Astrocyte of the spinal cord (primary cell): ENCODE measurements around the gene UGDH.

ENCODE experiments used
- DNase-seq: peaks from one replicate; pipeline ENCODE4 v3.0.0; 2011; ENCODE audit warnings: low read depth, low spot score
- H3K4me3 ChIP-seq: 2 replicates; pipeline ENCODE4 v1.5.1; 2011; ENCODE audit warnings: low read depth, mild to moderate bottlenecking, low read length, moderate library complexity
- in situ Hi-C: cut with HindIII; loops from 2 replicates; pipeline ENCODE4 v1.10.0; 2017; ENCODE audit warnings: low sequenced_read_pairs
- TF ChIP-seq, protein P1 (sequence below): IDR thresholded peaks from 2 replicates; pipeline ENCODE4 v1.5.1; 2012; ENCODE audit warnings: low read depth, mild to moderate bottlenecking, low read length, inconsistent platforms

The UGDH gene

DNA sequence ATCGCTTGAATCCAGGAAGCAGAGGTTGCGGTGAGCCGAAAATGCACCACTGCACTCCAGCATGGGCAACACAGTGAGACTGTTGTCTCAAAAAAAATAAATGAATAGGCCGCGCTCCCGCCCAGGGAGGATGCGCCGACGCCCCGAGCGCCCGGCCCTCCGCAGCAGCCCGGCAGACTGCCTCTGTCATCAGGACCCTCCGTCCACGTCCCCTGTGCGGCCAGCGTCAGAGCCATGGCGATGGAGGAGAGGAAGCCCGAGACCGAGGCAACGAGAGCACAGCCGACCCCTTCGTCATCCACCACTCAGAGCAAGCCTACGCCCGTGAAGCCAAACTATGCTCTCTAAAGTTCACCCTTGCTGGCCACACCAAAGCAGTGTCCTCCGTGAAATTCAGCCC is 47.0 kb downstream of the UGDH start:
- no peak for DNase-seq
- TF ChIP-seq, protein P1, sequence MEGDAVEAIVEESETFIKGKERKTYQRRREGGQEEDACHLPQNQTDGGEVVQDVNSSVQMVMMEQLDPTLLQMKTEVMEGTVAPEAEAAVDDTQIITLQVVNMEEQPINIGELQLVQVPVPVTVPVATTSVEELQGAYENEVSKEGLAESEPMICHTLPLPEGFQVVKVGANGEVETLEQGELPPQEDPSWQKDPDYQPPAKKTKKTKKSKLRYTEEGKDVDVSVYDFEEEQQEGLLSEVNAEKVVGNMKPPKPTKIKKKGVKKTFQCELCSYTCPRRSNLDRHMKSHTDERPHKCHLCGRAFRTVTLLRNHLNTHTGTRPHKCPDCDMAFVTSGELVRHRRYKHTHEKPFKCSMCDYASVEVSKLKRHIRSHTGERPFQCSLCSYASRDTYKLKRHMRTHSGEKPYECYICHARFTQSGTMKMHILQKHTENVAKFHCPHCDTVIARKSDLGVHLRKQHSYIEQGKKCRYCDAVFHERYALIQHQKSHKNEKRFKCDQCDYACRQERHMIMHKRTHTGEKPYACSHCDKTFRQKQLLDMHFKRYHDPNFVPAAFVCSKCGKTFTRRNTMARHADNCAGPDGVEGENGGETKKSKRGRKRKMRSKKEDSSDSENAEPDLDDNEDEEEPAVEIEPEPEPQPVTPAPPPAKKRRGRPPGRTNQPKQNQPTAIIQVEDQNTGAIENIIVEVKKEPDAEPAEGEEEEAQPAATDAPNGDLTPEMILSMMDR: no peak
- no peak overlapping the region for H3K4me3 ChIP-seq
- in situ Hi-C loops: no loop called here

DNA sequence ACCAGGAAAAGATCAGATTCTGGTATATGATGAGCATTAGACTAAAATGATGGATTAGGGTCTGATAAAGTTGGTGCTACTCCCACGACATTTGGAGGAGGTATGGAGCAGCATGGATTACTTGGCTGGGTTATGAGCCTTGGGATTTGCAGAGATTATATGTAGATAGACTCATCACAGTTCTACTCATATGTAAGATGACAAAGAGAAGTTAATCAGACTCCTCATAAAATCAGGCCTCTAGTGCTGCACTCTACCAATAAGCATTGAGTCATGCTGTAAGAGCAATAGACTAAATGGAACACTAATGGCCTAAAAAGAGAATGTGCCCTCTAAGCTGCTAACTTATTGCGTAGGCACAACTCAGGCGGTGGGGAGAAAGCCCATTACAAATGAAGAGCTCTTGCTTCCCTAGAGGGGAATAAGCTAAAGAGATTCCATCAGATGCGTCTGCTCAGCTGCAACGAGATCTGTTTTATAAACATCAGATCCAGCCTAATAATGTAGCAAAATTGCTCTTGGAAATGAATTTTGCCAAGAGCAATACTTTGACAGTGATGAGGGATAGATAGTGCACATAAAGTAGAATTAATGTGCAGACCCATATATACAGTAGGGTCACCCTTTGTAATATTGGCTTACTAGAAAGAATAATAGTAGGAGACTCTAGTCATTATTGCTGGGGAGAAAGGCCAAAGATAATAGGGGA is 50.9 kb downstream of the UGDH start:
- TF ChIP-seq, protein P1: no peak
- no peak for DNase-seq
- in situ Hi-C loops: no loop called here
- H3K4me3 ChIP-seq: no peak overlapping the region

DNA sequence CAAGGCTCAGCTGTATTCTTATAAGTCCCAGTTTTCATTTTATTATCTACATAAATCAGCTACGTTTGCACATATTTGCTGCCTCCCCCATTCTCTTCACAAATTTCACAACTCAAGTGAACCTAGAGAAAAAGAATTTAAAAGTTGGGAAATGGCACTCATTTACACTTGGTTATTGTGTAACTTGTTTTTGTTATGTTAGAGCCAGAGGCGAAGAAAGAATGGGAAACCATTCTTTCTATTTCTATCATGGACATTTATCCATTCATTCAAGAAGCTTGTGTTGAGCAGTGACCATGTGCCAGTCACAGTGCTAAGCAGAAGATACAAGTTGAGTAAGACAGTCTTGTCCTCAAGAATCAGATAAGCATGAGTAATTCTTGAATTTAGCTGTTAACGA is 54.8 kb downstream of the UGDH start:
- in situ Hi-C loops: no loop called here
- no peak for DNase-seq
- TF ChIP-seq, protein P1: no peak
- no peak overlapping the region for H3K4me3 ChIP-seq

DNA sequence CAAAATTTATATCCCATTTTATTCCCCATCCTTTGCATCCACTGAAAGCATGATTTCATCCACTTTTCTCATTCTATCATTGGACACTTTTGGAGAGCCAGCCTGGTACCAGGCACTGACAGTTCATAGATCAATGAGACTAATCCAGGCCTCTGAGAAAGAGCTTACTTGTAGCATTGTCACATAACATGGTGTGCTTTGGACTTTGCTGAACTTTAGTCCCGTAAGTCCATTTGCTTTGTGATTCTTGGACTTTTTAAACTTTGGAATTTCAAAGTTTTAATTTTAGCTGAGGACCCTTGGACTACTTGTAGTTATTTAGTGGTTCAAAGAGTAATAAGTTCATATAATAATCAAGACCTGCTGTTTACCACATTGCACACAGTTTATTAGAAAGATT is 56.8 kb downstream of the UGDH start:
- no peak for DNase-seq
- no peak overlapping the region for H3K4me3 ChIP-seq
- in situ Hi-C loops: no loop called here
- TF ChIP-seq, protein P1: no peak

DNA sequence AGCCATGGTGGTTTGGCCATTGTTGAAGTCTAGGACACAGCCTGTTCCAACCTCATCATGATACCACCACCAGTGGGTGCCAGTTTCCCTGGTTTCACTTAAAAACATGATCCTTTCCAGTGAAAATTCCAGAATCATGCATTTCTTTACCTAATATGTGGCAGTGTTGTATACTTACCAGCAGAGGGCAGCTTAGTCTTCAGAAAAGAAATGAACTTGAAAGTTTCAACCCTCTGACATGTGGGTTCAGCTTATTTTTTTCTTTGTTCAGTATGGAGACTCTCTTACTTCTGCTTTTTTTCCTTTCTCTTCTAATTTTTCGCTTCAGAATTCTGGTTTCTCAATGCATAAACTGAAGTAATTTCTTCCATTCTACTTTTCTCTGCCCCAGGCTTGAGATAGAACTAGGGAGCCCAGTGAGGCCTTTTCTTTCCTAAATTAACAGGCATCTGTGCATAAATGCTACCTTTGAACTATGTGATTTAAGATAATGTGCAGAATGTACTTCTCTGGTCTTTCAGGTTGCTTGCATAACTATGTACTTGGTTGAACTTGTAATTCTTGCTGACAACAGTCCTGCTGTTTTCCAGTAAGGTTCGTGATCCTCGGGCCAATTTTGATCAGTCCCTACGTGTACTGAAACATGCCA is 57.7 kb downstream of the UGDH start:
- H3K4me3 ChIP-seq: no peak overlapping the region
- peak; percentile 90 for DNase-seq
- in situ Hi-C loops: no loop called here
- TF ChIP-seq, protein P1: peak; percentile 80

DNA sequence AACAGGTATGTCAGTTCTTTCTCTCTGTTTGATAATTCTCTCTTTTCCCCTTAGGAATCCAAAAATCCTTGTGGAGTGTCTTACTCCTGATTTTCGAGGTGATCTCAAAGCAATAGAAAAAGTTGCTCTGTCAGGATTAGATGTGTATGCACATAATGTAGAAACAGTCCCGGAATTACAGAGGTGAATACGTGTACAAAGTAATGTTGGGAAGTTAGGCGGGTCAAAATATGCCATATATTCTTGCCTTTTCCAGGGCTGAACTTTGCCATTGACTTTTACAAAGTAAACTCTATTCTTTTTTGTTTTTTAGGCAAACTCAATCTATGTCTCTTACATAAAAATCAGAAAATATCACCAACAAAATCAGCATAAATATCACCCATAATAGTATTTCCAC is 59.8 kb downstream of the UGDH start:
- in situ Hi-C loops: no loop called here

More for the DNA sequence above, 59.8 kb downstream of the UGDH start:
- TF ChIP-seq, protein P1: no peak
- no peak for DNase-seq
- no peak overlapping the region for H3K4me3 ChIP-seq
